HepG2 (cell line): ENCODE data around the gene SARS2. TPM values are rescaled to one million over a fixed set of nuclear protein-coding genes. Genes with fewer than 3 reads are reported as not detected.

Source experiments
- BHLHE40 ChIP-seq: IDR thresholded peaks from 2 replicates; pipeline ENCODE4 v1.6.1; 2011; ENCODE audit warnings: low read length, improper control_type of control experiment
- CAMTA2 ChIP-seq: sonication (generic); formaldehyde crosslinking; IDR thresholded peaks from 2 replicates; pipeline ENCODE4 v1.4.0; 2020; ENCODE audit warnings: mild to moderate bottlenecking, missing genetic modification reagents, borderline replicate concordance
- HNF1B ChIP-seq: sonication (generic); formaldehyde crosslinking; IDR thresholded peaks from 2 replicates; pipeline ENCODE4 v1.5.1; 2020; ENCODE audit warnings: mild to moderate bottlenecking, moderate library complexity, missing genetic modification reagents
- KDM1A ChIP-seq: IDR thresholded peaks from 2 replicates; pipeline ENCODE4 v1.6.1; 2016; ENCODE audit warnings: missing compliant biosample characterization
- NFE2L2 ChIP-seq: fragments of 150-350 bp; IDR thresholded peaks from 2 replicates; pipeline ENCODE4 v1.6.1; 2014; ENCODE audit warnings: low read length
- PHB2 ChIP-seq: fragments of 450-650 bp; IDR thresholded peaks from 2 replicates; pipeline ENCODE4 v1.6.1; 2018; ENCODE audit not compliant: partially characterized antibody
- RBFOX2 ChIP-seq: fragments of 200-400 bp; formaldehyde crosslinking; IDR thresholded peaks from 2 replicates; pipeline ENCODE4 v1.6.1; 2017; ENCODE audit warnings: low read depth, mild to moderate bottlenecking, low read length
- REPIN1 ChIP-seq: sonication (generic); formaldehyde crosslinking; IDR thresholded peaks from 2 replicates; pipeline ENCODE4 v1.8.0; 2022; ENCODE audit warnings: missing genetic modification reagents, low read depth, mild to moderate bottlenecking, borderline replicate concordance
- SAFB2 ChIP-seq: sonication (generic); formaldehyde crosslinking; IDR thresholded peaks from 2 replicates; pipeline ENCODE4 v1.5.1; 2020; ENCODE audit warnings: missing genetic modification reagents, low read depth, mild to moderate bottlenecking, borderline replicate concordance
- SSRP1 ChIP-seq: IDR thresholded peaks from 2 replicates; pipeline ENCODE4 v1.6.1; 2016; ENCODE audit warnings: control low read depth
- STAG1 ChIP-seq: sonication (generic); formaldehyde crosslinking; IDR thresholded peaks from 2 replicates; pipeline ENCODE4 v1.4.0; 2020; ENCODE audit warnings: missing genetic modification reagents
- STAT5B ChIP-seq: sonication (generic); formaldehyde crosslinking; IDR thresholded peaks from 2 replicates; pipeline ENCODE4 v1.4.0; 2020; ENCODE audit warnings: missing genetic modification reagents
- ZIK1 ChIP-seq: sonication (generic); formaldehyde crosslinking; IDR thresholded peaks from 2 replicates; pipeline ENCODE4 v1.5.0; 2020; ENCODE audit warnings: mild to moderate bottlenecking, low read depth, missing genetic modification reagents, borderline replicate concordance
- ZNF138 ChIP-seq: sonication (generic); formaldehyde crosslinking; IDR thresholded peaks from 2 replicates; pipeline ENCODE4 v1.5.0; 2020; ENCODE audit warnings: mild to moderate bottlenecking, low read depth, missing genetic modification reagents
- ZNF24 ChIP-seq: fragments of 450-650 bp; IDR thresholded peaks from 2 replicates; pipeline ENCODE4 v1.6.1; 2017; ENCODE audit warnings: antibody characterized with exemption, mild to moderate bottlenecking
- ZNF317 ChIP-seq: sonication (generic); formaldehyde crosslinking; IDR thresholded peaks from 2 replicates; pipeline ENCODE4 v1.5.0; 2020; ENCODE audit warnings: mild to moderate bottlenecking, missing genetic modification reagents
- ZNF318 ChIP-seq: sonication (generic); formaldehyde crosslinking; IDR thresholded peaks from 2 replicates; pipeline ENCODE4 v1.4.0; 2020; ENCODE audit warnings: mild to moderate bottlenecking, missing genetic modification reagents
- ZNF567 ChIP-seq: sonication (generic); formaldehyde crosslinking; IDR thresholded peaks from 2 replicates; pipeline ENCODE4 v1.8.1; 2023; ENCODE audit warnings: mild to moderate bottlenecking, missing genetic modification reagents, borderline replicate concordance
- ZNF577 ChIP-seq: sonication (generic); formaldehyde crosslinking; IDR thresholded peaks from 2 replicates; pipeline ENCODE4 v1.4.0; 2020; ENCODE audit warnings: mild to moderate bottlenecking, low read depth, missing genetic modification reagents, borderline replicate concordance
- ZNF580 ChIP-seq: IDR thresholded peaks from 2 replicates; pipeline ENCODE4 v1.6.1; 2016; ENCODE audit warnings: low read depth, borderline replicate concordance
- ZNF644 ChIP-seq: IDR thresholded peaks from 2 replicates; pipeline ENCODE4 v1.6.1; 2016; ENCODE audit warnings: low read depth
- polyA plus RNA-seq, 8 experiments: library from polyadenylated mRNA; depleted of rRNA in 3 of 8; stranded (reverse) in 7 of 8; unstranded in 1 of 8; fragments of >200 nt; fragmentation: Illumina TruSeq in 4 of 8; extraction: Trizol in 4 of 8; gene quantifications; 2 replicates each; pipeline versions ENCODE4 v1.2.1 to v1.2.3, GENCODE V29; 2011 to 2016; ENCODE audit warnings: low read depth in 4 of 8, missing spikeins in 1 of 8, mixed read lengths in 1 of 8; ENCODE audit not compliant: insufficient read depth in 1 of 8
- total RNA-seq, 5 experiments: library from RNA; depleted of rRNA; stranded (reverse); fragments of >200 nt; fragmentation: Illumina TruSeq; extraction: Trizol; gene quantifications; 2 replicates each; pipeline ENCODE4 v1.2.3, GENCODE V29; 2016; ENCODE audit warnings: low read depth in 1 of 5

SARS2 gene
- total and polyA plus RNA-seq, 2 of the 13 experiments (the other 11 are each of a cell fraction or from before 2014, with no cell fraction given) = 40.0 to 48.6 TPM

- no peak for TF ChIP-seq BHLHE40
- TF ChIP-seq ZIK1 (CRISPR knock-in tag) = no peak
- TF ChIP-seq ZNF577 (CRISPR knock-in tag) = no peak
- TF ChIP-seq ZNF138 (CRISPR knock-in tag) = no peak
- TF ChIP-seq PHB2 = no peak
- no peak for TF ChIP-seq CAMTA2 (CRISPR knock-in tag)
- TF ChIP-seq ZNF318 = no peak
- TF ChIP-seq STAT5B (CRISPR knock-in tag) = no peak
- TF ChIP-seq ZNF580 = no peak
- no peak for TF ChIP-seq HNF1B (CRISPR knock-in tag)
- no peak for TF ChIP-seq ZNF24
- TF ChIP-seq RBFOX2 = peak; percentile 72
- no peak for TF ChIP-seq ZNF317
- peak; percentile 51 for TF ChIP-seq STAG1 (CRISPR knock-in tag)
- TF ChIP-seq KDM1A (CRISPR knock-in tag) = no peak
- TF ChIP-seq SSRP1 (CRISPR knock-in tag) = no peak
- TF ChIP-seq ZNF644 = no peak
- no peak for TF ChIP-seq ZNF567 (CRISPR knock-in tag)
- TF ChIP-seq REPIN1 (CRISPR knock-in tag) = no peak
- no peak for TF ChIP-seq SAFB2
- no peak for TF ChIP-seq NFE2L2
Observed at GRCh38 chr19:38932425-38933179, 2.0 kb upstream of the SARS2 start (continued).
